HL-60 (cell line): ENCODE measurements around the gene APOD.

Experiments
- DNase-seq, 2 experiments: peaks; one replicate each; pipeline ENCODE4 v3.0.0-alpha.2; 2010 to 2020; ENCODE audit warnings: low read depth in 1 of 2, low spot score in 1 of 2
- H3K27ac ChIP-seq: fragments of 250-450 bp; sonication (Bioruptor Pico); replicated peaks from 2 replicates; pipeline ENCODE4 v1.5.1; 2020; ENCODE audit warnings: mild to moderate bottlenecking, moderate library complexity
- H3K27me3 ChIP-seq: fragments of 250-450 bp; sonication (Bioruptor Pico); 2 replicates; pipeline ENCODE4 v1.5.1; 2021; ENCODE audit warnings: mild to moderate bottlenecking, moderate library complexity; ENCODE audit not compliant: insufficient read depth, poor library complexity, severe bottlenecking
- H3K4me3 ChIP-seq: replicated peaks from 2 replicates; pipeline ENCODE4 v1.5.1; 2011; ENCODE audit warnings: mild to moderate bottlenecking, control low read depth, low read length; ENCODE audit not compliant: insufficient read depth
- CTCF ChIP-seq: IDR thresholded peaks from one replicate; pipeline ENCODE4 v1.5.1; 2011; ENCODE audit warnings: low read length, control low read depth, inconsistent platforms; ENCODE audit not compliant: insufficient read depth
- GABPA ChIP-seq: IDR thresholded peaks from 2 replicates; pipeline ENCODE4 v1.6.1; 2012; ENCODE audit warnings: low read depth
- POLR2AphosphoS5 ChIP-seq: IDR thresholded peaks from 2 replicates; pipeline ENCODE4 v1.6.1; 2012; ENCODE audit warnings: low read depth
- REST ChIP-seq: IDR thresholded peaks from 2 replicates; pipeline ENCODE4 v1.6.1; 2012; ENCODE audit warnings: low read depth; ENCODE audit not compliant: insufficient replicate concordance
- SPI1 ChIP-seq: IDR thresholded peaks from 2 replicates; pipeline ENCODE4 v1.6.1; 2012; ENCODE audit warnings: low read depth, mild to moderate bottlenecking, borderline replicate concordance

Gene APOD

GRCh38 chr3:195555110-195555509 lies 28.6 kb downstream of the APOD start:
- no peak for DNase-seq
- H3K27me3 ChIP-seq, result no peaks in the 10 kb centered on the region
- TF ChIP-seq SPI1 (no peak), POLR2AphosphoS5 (no peak), GABPA (no peak), REST (no peak), CTCF (no peak)
- no peak overlapping the region for H3K4me3 ChIP-seq
- H3K27ac ChIP-seq, result no peak overlapping the region

- TF ChIP-seq REST (no peak), GABPA (no peak), CTCF (no peak)
- Histone ChIP-seq H3K27ac (no peak overlapping the region), H3K4me3 (no peak overlapping the region), H3K27me3 (no peaks in the 10 kb centered on the region)
- no peak for DNase-seq
Observed at GRCh38 chr3:195554458-195554857, 29.3 kb downstream of the APOD start.

DNA sequence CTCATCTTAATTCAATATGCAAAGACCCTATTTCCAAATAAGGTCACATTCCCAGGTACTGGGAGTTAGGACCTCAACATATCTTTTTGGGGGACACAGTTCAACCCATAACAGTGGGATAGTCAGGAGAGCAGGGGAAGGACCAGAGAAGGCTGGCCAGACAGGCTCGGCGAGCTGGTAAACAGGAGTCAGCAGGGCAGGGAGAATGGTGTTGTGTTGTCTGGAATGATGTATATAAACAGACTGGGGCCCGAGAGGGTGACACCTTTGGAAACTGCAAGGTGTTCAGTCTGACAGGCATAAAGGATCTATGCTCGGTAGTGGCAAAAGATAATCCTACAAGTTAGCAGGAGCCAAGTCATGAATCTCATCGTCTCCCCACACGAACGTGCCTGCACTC lies 30.5 kb downstream of the APOD start:
- TF ChIP-seq GABPA (no peak), REST (no peak), POLR2AphosphoS5 (no peak), SPI1 (no peak), CTCF (no peak)
- Histone ChIP-seq H3K4me3 (no peak overlapping the region), H3K27me3 (no peaks in the 10 kb centered on the region), H3K27ac (no peak overlapping the region)
- no peak for DNase-seq
